ENCODE results near the gene ROR1. TPM values are rescaled to one million over a fixed set of nuclear protein-coding genes. Genes with fewer than 3 reads are reported as not detected.
A peak's percentile ranks its signal among the peaks of the same experiment; 100 is the strongest.

Gene ROR1
- total and polyA plus RNA-seq, 8 donors: 25.5 to 95.8 (median 83.0) TPM

DNA sequence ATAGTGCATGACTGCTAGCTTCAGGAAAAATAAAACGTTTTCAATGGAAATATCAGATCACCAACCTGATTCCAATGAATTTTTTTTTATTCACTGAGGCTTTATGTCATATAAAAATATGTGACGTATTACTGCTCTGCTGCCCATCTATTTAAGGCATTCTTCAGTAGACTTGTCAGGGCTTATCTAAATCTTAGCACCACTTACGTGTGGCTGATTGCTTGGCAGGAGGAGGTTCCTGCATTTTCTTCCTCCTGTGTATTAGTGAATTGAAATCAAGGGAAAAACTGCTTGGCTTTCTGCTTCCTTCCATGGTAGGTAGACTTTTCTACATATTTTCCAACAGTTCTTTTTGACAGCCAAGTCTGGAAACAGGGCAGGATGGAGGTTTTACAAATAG, 80.3 kb downstream of the ROR1 start:
- Histone ChIP-seq H3K9me3 (peaks cover 0 to 4% of the 10 kb centered on the region in 2 donors), H3K4me3 (no peak overlapping the region), H3K27me3 (no peaks in the 10 kb centered on the region), H3K4me1 (no peaks in the 10 kb centered on the region), H3K36me3 (no peaks in the 10 kb centered on the region), H3K27ac (no peak overlapping the region)
- DNase-seq: no peak
- TF ChIP-seq, protein P1, sequence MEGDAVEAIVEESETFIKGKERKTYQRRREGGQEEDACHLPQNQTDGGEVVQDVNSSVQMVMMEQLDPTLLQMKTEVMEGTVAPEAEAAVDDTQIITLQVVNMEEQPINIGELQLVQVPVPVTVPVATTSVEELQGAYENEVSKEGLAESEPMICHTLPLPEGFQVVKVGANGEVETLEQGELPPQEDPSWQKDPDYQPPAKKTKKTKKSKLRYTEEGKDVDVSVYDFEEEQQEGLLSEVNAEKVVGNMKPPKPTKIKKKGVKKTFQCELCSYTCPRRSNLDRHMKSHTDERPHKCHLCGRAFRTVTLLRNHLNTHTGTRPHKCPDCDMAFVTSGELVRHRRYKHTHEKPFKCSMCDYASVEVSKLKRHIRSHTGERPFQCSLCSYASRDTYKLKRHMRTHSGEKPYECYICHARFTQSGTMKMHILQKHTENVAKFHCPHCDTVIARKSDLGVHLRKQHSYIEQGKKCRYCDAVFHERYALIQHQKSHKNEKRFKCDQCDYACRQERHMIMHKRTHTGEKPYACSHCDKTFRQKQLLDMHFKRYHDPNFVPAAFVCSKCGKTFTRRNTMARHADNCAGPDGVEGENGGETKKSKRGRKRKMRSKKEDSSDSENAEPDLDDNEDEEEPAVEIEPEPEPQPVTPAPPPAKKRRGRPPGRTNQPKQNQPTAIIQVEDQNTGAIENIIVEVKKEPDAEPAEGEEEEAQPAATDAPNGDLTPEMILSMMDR (IDR thresholded peaks at IDR 0.05): no peak
- ATAC-seq: no peak
- intact Hi-C loops (cut with DNase I): no loop called here

DNA sequence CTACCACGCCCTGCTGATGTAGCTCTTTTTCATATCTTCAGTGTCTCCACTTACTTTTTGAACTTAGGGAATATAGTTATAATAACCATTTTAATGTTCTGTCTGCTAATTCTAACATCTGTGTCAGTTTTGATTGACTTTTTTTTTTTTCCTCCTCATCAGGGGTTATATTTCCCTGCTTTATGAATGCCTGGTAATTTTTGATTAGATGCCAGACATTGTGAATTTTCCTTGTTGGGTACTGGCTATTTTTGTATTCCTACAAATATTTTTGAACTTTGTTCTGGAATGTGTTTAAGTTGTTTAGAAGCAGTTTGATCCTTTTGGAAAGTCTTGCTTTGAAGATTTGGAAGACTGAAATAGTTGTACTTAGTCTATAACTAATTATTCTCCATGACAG, 82.1 kb downstream of the ROR1 start:
- ATAC-seq: no peak
- Histone ChIP-seq H3K4me3 (no peak overlapping the region), H3K27ac (no peak overlapping the region), H3K27me3 (no peaks in the 10 kb centered on the region), H3K9me3 (peaks cover 0 to 4% of the 10 kb centered on the region in 2 donors), H3K4me1 (no peaks in the 10 kb centered on the region), H3K36me3 (no peaks in the 10 kb centered on the region)
- DNase-seq: no peak
- intact Hi-C loops (cut with DNase I): no loop called here
- TF ChIP-seq, protein P1 (IDR thresholded peaks at IDR 0.05): no peak

DNA sequence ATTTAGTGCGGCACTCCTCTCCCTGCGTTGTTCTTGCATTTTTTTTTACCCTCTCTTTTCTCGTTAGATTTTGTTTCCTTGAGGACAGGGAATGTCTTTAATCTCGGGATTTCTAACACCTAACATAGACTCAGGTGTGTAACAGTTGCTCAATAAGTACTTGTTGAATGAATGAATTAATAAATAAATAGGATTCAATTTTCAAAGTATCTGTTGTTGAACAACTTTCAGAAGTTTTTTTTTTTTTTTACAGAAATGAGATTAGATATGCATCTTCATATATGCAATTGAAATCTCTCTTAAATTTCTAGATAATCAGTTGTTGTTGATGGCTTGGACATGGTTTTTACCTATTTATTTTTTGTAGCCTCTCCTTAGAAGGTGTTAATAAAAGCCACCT, 83.1 kb downstream of the ROR1 start:
- H3K9me3 ChIP-seq: peaks cover 0 to 4% of the 10 kb centered on the region in 2 donors
- H3K27me3 ChIP-seq: no peaks in the 10 kb centered on the region
- TF ChIP-seq, protein P1 (IDR thresholded peaks at IDR 0.05): no peak
- no peak overlapping the region for H3K27ac ChIP-seq
- no peaks in the 10 kb centered on the region for H3K36me3 ChIP-seq
- no peak overlapping the region for H3K4me3 ChIP-seq
- DNase-seq (no peak), ATAC-seq (no peak)
- H3K4me1 ChIP-seq: no peaks in the 10 kb centered on the region
- intact Hi-C loops (cut with DNase I): no loop called here

DNA sequence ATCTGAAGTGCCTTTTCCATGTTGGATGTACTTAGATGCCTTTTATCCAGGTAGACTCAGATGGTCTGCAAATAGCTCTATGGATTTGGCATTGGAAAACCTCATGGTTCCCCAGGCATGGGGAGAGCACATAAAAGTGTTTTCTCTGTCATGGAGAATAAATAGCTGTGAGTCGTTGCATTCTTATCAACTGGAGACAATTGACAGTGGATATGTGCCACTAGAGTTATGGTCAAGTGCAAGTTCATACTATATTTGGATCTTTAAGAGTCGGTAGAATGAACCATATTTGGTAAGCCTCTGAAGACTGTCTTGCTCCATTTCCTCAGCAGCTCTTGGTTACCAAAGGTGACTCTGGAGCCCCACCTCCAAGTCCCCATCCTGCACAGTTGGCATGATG, 83.7 kb downstream of the ROR1 start:
- DNase-seq: no peak
- H3K36me3 ChIP-seq: no peaks in the 10 kb centered on the region
- no peak overlapping the region for H3K27ac ChIP-seq
- TF ChIP-seq, protein P1 (IDR thresholded peaks at IDR 0.05): no peak
- peaks cover 0 to 4% of the 10 kb centered on the region in 2 donors for H3K9me3 ChIP-seq
- H3K27me3 ChIP-seq: no peaks in the 10 kb centered on the region
- ATAC-seq: peak; percentile 24
- H3K4me3 ChIP-seq: no peak overlapping the region
- no peaks in the 10 kb centered on the region for H3K4me1 ChIP-seq
- intact Hi-C loops (cut with DNase I): no loop called here

DNA sequence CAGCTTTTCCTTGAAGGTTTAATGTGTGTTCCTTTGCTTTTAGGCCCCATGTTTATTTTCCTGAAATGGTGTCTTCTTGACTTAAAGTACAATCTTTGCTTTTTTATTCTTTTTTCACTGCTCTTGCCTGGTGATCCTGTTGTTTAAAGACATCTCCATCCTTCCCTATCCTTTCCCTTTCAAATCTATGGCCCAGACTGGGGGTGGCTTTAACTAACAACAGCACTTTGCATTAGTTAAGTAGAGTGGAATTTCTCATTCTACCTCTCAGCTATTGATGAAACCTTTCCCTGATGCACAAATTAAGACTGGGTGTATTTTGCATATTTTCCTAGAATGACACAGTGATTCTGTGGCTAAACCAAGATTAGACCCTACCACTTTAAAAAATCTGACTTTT, 84.3 kb downstream of the ROR1 start:
- no peaks in the 10 kb centered on the region for H3K4me1 ChIP-seq
- H3K9me3 ChIP-seq: peaks cover 0 to 4% of the 10 kb centered on the region in 2 donors
- ATAC-seq (no peak), DNase-seq (no peak)
- H3K4me3 ChIP-seq: no peak overlapping the region
- H3K36me3 ChIP-seq: no peaks in the 10 kb centered on the region
- no peak overlapping the region for H3K27ac ChIP-seq
- intact Hi-C loops (cut with DNase I): no loop called here
- H3K27me3 ChIP-seq: no peaks in the 10 kb centered on the region
- TF ChIP-seq, protein P1 (IDR thresholded peaks at IDR 0.05): no peak
